ENCODE results near the gene ASB3. TPM values are rescaled to one million over a fixed set of nuclear protein-coding genes. Genes with fewer than 3 reads are reported as not detected.

Gene ASB3
- total and polyA plus RNA-seq, 2 donors (not counting 3 experiments of a cell fraction or from before 2014, with no cell fraction given) = 20.3 to 20.5 TPM

DNA sequence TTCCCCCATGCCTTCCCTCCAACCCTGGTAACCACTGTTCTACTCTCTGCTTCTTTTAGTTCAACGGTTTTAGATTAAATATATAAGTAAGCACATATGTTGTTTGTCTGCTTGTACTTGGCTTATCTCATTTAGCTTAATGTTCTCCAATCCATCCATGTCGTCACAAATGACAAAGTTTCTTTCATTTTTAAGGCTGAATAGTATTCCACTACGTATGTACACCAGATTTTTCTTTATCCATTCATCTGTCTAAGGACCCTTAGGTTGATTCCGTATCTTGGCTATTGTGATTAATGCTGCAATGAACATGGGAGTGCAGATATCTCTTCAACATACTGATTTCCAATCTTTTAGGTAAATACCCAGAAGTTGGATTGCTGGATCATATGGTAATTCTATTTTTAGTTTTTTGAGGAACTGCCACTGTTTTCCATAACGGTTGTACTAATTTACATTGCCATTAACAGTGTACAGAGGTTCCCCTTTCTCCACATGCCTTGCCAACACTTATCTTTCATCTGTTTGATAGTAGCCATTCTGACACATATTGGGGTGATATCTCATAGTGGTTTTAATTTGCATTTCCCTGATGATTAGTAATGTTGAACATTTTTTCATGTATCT, 8.1 kb downstream of the ASB3 start:
- Histone ChIP-seq H3K27me3 (ENCODE audit: control insufficient read depth in 2 of 2, insufficient read depth in 2 of 2, low read length in 2 of 2) (no peaks in the 10 kb centered on the region), H3K36me3 (ENCODE audit: control insufficient read depth in 2 of 2, extremely low read depth in 1 of 2, insufficient read depth in 2 of 2, low read length in 2 of 2) (peaks cover 0 to 3% of the 10 kb centered on the region in 2 experiments), H3K79me2 (ENCODE audit: control insufficient read depth, insufficient read depth, low read length) (peaks cover 46% of the 10 kb centered on the region), H3K4me3 (replicated peaks in 1 of 3; ENCODE audit: insufficient read depth in 1 of 3, low read depth in 1 of 3, low read length in 3 of 3) (no peak overlapping the region), H3K4me2 (ENCODE audit: insufficient read depth, low read length) (no peak overlapping the region), H2AFZ (ENCODE audit: low read depth, low read length) (no peak overlapping the region), H3K9ac (replicated peaks; ENCODE audit: extremely low read depth, insufficient read depth, low read length) (no peak overlapping the region), H4K20me1 (replicated peaks; ENCODE audit: control insufficient read depth, extremely low read depth, insufficient read depth, low read length) (no peaks in the 10 kb centered on the region), H3K9me1 (replicated peaks; ENCODE audit: control insufficient read depth, extremely low read depth, insufficient read depth, low read length) (no peaks in the 10 kb centered on the region), H3K4me1 (ENCODE audit: control insufficient read depth, extremely low read depth, insufficient read depth, low read length) (no peaks in the 10 kb centered on the region), H3K9me3 (replicated peaks; ENCODE audit: control insufficient read depth, insufficient read depth, low read length) (no peaks in the 10 kb centered on the region), H3K27ac (ENCODE audit: insufficient read depth, low read depth, low read length) (no peak overlapping the region)
- intact Hi-C loops (cut with micrococcal nuclease) = no loop called here
- CTCF ChIA-PET = no interaction called here
- BruUV-seq (replicated peaks) = no TSS peak
- no peak for TF ChIP-seq MYC (IDR thresholded peaks at IDR 0.05; ENCODE audit: low read depth, low read length)
- TF ChIP-seq, protein P1, sequence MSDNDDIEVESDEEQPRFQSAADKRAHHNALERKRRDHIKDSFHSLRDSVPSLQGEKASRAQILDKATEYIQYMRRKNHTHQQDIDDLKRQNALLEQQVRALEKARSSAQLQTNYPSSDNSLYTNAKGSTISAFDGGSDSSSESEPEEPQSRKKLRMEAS (IDR thresholded peaks at IDR 0.05; ENCODE audit: insufficient read depth, insufficient read length) = no peak
- TF ChIP-seq GATA2 (IDR thresholded peaks at IDR 0.05; ENCODE audit: insufficient read depth, insufficient read length, low read depth, low read length) = no peak
- TF ChIP-seq POLR2AphosphoS5 (IDR thresholded peaks at IDR 0.05; ENCODE audit: insufficient read depth, low read depth, low read length) = no peak
- TF ChIP-seq FOS (IDR thresholded peaks at IDR 0.05; ENCODE audit: borderline replicate concordance, insufficient read depth, low read length) = no peak
- TF ChIP-seq, protein P2, sequence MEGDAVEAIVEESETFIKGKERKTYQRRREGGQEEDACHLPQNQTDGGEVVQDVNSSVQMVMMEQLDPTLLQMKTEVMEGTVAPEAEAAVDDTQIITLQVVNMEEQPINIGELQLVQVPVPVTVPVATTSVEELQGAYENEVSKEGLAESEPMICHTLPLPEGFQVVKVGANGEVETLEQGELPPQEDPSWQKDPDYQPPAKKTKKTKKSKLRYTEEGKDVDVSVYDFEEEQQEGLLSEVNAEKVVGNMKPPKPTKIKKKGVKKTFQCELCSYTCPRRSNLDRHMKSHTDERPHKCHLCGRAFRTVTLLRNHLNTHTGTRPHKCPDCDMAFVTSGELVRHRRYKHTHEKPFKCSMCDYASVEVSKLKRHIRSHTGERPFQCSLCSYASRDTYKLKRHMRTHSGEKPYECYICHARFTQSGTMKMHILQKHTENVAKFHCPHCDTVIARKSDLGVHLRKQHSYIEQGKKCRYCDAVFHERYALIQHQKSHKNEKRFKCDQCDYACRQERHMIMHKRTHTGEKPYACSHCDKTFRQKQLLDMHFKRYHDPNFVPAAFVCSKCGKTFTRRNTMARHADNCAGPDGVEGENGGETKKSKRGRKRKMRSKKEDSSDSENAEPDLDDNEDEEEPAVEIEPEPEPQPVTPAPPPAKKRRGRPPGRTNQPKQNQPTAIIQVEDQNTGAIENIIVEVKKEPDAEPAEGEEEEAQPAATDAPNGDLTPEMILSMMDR (IDR thresholded peaks at IDR 0.05; ENCODE audit: extremely low read depth in 1 of 2, insufficient read depth in 1 of 2, low read depth in 1 of 2, low read length in 2 of 2) = no peak
- TF ChIP-seq EZH2 (IDR thresholded peaks at IDR 0.05; ENCODE audit: borderline replicate concordance, low read depth, low read length, severe bottlenecking) = no peak
- no peak for TF ChIP-seq POLR2A (IDR thresholded peaks at IDR 0.05; ENCODE audit: low read depth, low read length)
- TF ChIP-seq JUN (IDR thresholded peaks at IDR 0.05; ENCODE audit: borderline replicate concordance, insufficient read depth, insufficient read length, low read depth) = no peak
- POLR2A ChIA-PET = no interaction called here
- dilution Hi-C loops (cut with MboI; ENCODE audit: extremely low pct_ligation_motif_present, low sequenced_read_pairs) = no loop called here
- DNase-seq (ENCODE audit: low read depth, low spot score) = no peak
- no peak for FAIRE-seq

All from endothelial cell of umbilical vein (primary cell).